ENCODE data around the gene AKAIN1. TPM values are rescaled to one million over a fixed set of nuclear protein-coding genes. Genes with fewer than 3 reads are reported as not detected.

Gene AKAIN1
- total RNA-seq, 1 donor from 2014 or later = not detected

DNA sequence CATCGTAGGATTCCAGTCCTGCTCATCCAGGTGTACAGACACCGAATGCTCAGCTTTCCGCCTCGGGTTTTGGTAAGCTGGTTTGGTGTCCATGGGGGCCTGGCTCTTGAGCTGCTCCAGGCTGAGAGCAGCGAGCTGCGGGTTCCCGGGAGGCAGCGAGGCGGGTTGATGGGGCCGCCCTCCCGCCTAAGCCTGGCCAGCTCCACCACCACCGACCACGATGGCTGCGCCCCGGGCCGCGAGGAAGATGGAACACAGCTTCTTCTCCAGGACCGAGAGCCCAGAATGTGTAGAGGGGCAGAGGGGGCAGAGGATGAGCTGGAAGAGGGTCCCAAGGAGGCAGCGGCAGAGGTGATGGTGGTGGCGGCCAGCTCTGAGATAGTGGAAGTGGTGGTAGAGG is 64.1 kb downstream of the AKAIN1 start:
- Mint-ChIP-seq H3K36me3 (ENCODE audit: low read depth, unreplicated experiment) (no peaks in the 10 kb centered on the region), H3K4me3 (ENCODE audit: unreplicated experiment) (no peak overlapping the region), H3K27me3 (ENCODE audit: unreplicated experiment) (no peaks in the 10 kb centered on the region), H3K27ac (ENCODE audit: unreplicated experiment) (no peak overlapping the region), H3K9me3 (ENCODE audit: unreplicated experiment) (no peaks in the 10 kb centered on the region), H3K4me1 (ENCODE audit: unreplicated experiment) (no peaks in the 10 kb centered on the region)
- DNase-seq (ENCODE audit: low spot score) = no peak
- TF ChIP-seq CTCF (IDR thresholded peaks at IDR 0.05; ENCODE audit: unreplicated experiment) = no peak

DNA sequence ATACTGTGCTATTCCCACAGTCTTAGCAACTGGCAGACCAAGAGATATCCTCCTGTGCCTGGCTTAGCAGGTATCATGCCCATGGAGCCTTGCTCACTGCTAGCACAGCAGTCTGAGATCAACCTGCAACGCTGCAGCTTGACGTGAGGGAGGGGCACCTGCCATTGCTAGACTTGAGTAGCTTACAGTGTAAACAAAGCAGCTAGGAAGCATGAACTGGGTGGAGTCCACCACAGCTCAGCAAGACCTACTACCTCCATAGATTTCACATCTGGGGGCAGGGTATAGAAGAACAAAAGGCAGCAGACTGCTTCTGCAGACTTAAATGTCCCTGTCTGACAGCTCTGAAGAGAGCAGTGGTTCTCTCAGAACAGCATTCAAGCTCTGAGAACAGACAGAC is 74.8 kb downstream of the AKAIN1 start:
- TF ChIP-seq CTCF (IDR thresholded peaks at IDR 0.05; ENCODE audit: unreplicated experiment) = no peak
- H3K4me1 Mint-ChIP-seq (ENCODE audit: unreplicated experiment) = no peaks in the 10 kb centered on the region
- no peak overlapping the region for H3K4me3 Mint-ChIP-seq (ENCODE audit: unreplicated experiment)
- no peak overlapping the region for H3K27ac Mint-ChIP-seq (ENCODE audit: unreplicated experiment)
- H3K9me3 Mint-ChIP-seq (ENCODE audit: unreplicated experiment) = no peaks in the 10 kb centered on the region
- no peaks in the 10 kb centered on the region for H3K36me3 Mint-ChIP-seq (ENCODE audit: low read depth, unreplicated experiment)
- no peak for DNase-seq (ENCODE audit: low spot score)
- H3K27me3 Mint-ChIP-seq (ENCODE audit: unreplicated experiment) = peaks cover 1% of the 10 kb centered on the region

- H3K36me3 Mint-ChIP-seq (ENCODE audit: low read depth, unreplicated experiment) = no peaks in the 10 kb centered on the region
- DNase-seq (ENCODE audit: low spot score) = no peak
- no peak for TF ChIP-seq CTCF (IDR thresholded peaks at IDR 0.05; ENCODE audit: unreplicated experiment)
- peaks cover 3% of the 10 kb centered on the region for H3K27me3 Mint-ChIP-seq (ENCODE audit: unreplicated experiment)
- H3K4me1 Mint-ChIP-seq (ENCODE audit: unreplicated experiment) = no peaks in the 10 kb centered on the region
- H3K4me3 Mint-ChIP-seq (ENCODE audit: unreplicated experiment) = no peak overlapping the region
- no peak overlapping the region for H3K27ac Mint-ChIP-seq (ENCODE audit: unreplicated experiment)
- H3K9me3 Mint-ChIP-seq (ENCODE audit: unreplicated experiment) = no peaks in the 10 kb centered on the region
Observed at GRCh38 chr18:5110266-5110665, 86.8 kb downstream of the AKAIN1 start.

DNA sequence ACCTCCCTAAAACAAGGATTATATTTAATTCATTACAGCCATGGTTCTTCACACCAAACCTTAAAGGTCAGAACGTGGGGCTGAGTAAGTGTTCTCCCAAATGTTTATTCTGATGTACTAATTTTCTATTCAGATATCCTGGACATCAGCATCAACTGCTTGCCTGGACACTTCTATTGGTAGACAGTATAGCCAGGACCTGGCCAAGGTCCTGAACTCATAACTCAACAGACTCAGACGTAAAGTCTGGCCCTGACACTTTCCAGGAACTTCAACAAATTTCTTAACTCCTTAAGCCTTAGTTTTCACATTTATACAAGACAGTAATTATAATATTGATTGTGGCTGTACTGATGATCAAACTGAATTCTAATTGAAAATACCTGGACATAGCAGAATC is 89.1 kb downstream of the AKAIN1 start:
- Mint-ChIP-seq H3K36me3 (ENCODE audit: low read depth, unreplicated experiment) (no peaks in the 10 kb centered on the region), H3K9me3 (ENCODE audit: unreplicated experiment) (no peaks in the 10 kb centered on the region), H3K4me3 (ENCODE audit: unreplicated experiment) (no peak overlapping the region), H3K27ac (ENCODE audit: unreplicated experiment) (no peak overlapping the region), H3K27me3 (ENCODE audit: unreplicated experiment) (peaks cover 3% of the 10 kb centered on the region), H3K4me1 (ENCODE audit: unreplicated experiment) (no peaks in the 10 kb centered on the region)
- no peak for TF ChIP-seq CTCF (IDR thresholded peaks at IDR 0.05; ENCODE audit: unreplicated experiment)
- DNase-seq (ENCODE audit: low spot score) = peak; percentile 19

DNA sequence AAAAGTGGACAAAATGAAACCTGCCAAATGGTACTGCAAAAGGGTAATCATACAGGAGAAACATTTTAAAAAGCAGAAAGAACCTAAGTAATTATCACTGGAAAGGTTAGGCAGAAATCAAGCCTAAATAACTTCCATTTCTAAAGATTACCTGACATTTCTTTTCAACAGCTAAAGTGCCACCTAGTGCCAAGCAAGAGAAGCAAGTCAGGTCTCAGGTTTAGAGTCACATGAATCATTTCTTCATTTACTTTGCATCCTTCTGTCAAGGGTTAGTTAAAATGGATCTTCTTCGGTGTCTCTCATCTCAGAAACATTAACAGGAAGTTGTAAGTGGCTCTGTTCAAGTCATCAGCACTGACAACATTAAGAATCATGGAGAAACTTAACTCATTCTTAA is 90.3 kb downstream of the AKAIN1 start:
- DNase-seq (ENCODE audit: low spot score) = no peak
- no peak for TF ChIP-seq CTCF (IDR thresholded peaks at IDR 0.05; ENCODE audit: unreplicated experiment)
- no peaks in the 10 kb centered on the region for H3K36me3 Mint-ChIP-seq (ENCODE audit: low read depth, unreplicated experiment)
- H3K27ac Mint-ChIP-seq (ENCODE audit: unreplicated experiment) = no peak overlapping the region
- H3K4me3 Mint-ChIP-seq (ENCODE audit: unreplicated experiment) = no peak overlapping the region
- H3K9me3 Mint-ChIP-seq (ENCODE audit: unreplicated experiment) = no peaks in the 10 kb centered on the region
- no peaks in the 10 kb centered on the region for H3K4me1 Mint-ChIP-seq (ENCODE audit: unreplicated experiment)
- peaks cover 3% of the 10 kb centered on the region for H3K27me3 Mint-ChIP-seq (ENCODE audit: unreplicated experiment)

All from endothelial cell (in vitro differentiated cells).